Astrocyte (in vitro differentiated cells and primary cell): ENCODE data around the gene CTBP1. TPM values are rescaled to one million over a fixed set of nuclear protein-coding genes. Genes with fewer than 3 reads are reported as not detected.

Experiments
- DNase-seq: peaks from one replicate; pipeline ENCODE4 v3.0.0-alpha.2; 2010; ENCODE audit warnings: low read depth
- FAIRE-seq: peaks from 2 replicates; lab custom pipeline; 2011; peaks lifted over from hg19 to GRCh38; lab: Jason Lieb, UNC
- H2AFZ ChIP-seq: 2 replicates; pipeline ENCODE4 v1.6.0; 2012; ENCODE audit warnings: low read depth, low read length, inconsistent platforms
- H3K27ac ChIP-seq: 2 replicates; pipeline ENCODE4 v1.5.1; 2011; ENCODE audit warnings: low read depth, low read length, inconsistent platforms
- H3K27me3 ChIP-seq: 2 replicates; pipeline ENCODE4 v1.6.0; 2011; ENCODE audit warnings: low read length, inconsistent platforms; ENCODE audit not compliant: insufficient read depth
- H3K36me3 ChIP-seq: 2 replicates; pipeline ENCODE4 v1.5.1; 2011; ENCODE audit warnings: low read length, inconsistent platforms; ENCODE audit not compliant: insufficient read depth
- H3K4me1 ChIP-seq: 2 replicates; pipeline ENCODE4 v1.5.1; 2011; ENCODE audit warnings: low read length, inconsistent platforms; ENCODE audit not compliant: insufficient read depth
- H3K4me2 ChIP-seq: 2 replicates; pipeline ENCODE4 v1.6.0; 2012; ENCODE audit warnings: low read length, inconsistent platforms
- H3K4me3 ChIP-seq: 2 replicates; pipeline ENCODE4 v1.5.1; 2011; ENCODE audit warnings: low read depth, mild to moderate bottlenecking, low read length, inconsistent platforms; ENCODE audit not compliant: insufficient read depth
- H3K79me2 ChIP-seq: 2 replicates; pipeline ENCODE4 v1.6.0; 2012; ENCODE audit warnings: mild to moderate bottlenecking, low read length, inconsistent platforms; ENCODE audit not compliant: insufficient read depth
- H3K9ac ChIP-seq: 2 replicates; pipeline ENCODE4 v1.6.0; 2012; ENCODE audit warnings: mild to moderate bottlenecking, low read length, inconsistent platforms
- H3K9me3 ChIP-seq: 2 replicates; pipeline ENCODE4 v1.5.1; 2012; ENCODE audit warnings: low read depth, mild to moderate bottlenecking, low read length, inconsistent platforms; ENCODE audit not compliant: insufficient read depth
- H4K20me1 ChIP-seq: 2 replicates; pipeline ENCODE4 v1.6.0; 2012; ENCODE audit warnings: low read length, inconsistent platforms; ENCODE audit not compliant: insufficient read depth
- H3K27ac Mint-ChIP-seq: one replicate; pipeline ENCODE4 v1.8.0; 2021; ENCODE audit warnings: mild to moderate bottlenecking, mixed read lengths; ENCODE audit not compliant: unreplicated experiment
- H3K27me3 Mint-ChIP-seq: one replicate; pipeline ENCODE4 v1.8.0; 2021; ENCODE audit warnings: low read depth, mixed read lengths; ENCODE audit not compliant: unreplicated experiment
- H3K36me3 Mint-ChIP-seq: one replicate; pipeline ENCODE4 v1.8.0; 2021; ENCODE audit warnings: low read depth, mixed read lengths; ENCODE audit not compliant: unreplicated experiment
- H3K4me1 Mint-ChIP-seq: one replicate; pipeline ENCODE4 v1.8.0; 2021; ENCODE audit warnings: low read depth, mixed read lengths; ENCODE audit not compliant: unreplicated experiment
- H3K4me3 Mint-ChIP-seq: one replicate; pipeline ENCODE4 v1.8.0; 2021; ENCODE audit warnings: mild to moderate bottlenecking, moderate library complexity, mixed read lengths; ENCODE audit not compliant: unreplicated experiment
- H3K9me3 Mint-ChIP-seq: one replicate; pipeline ENCODE4 v1.8.0; 2021; ENCODE audit warnings: mild to moderate bottlenecking, mixed read lengths; ENCODE audit not compliant: unreplicated experiment
- CTCF ChIP-seq: IDR thresholded peaks from 2 replicates; pipeline ENCODE4 v1.5.1; 2011; ENCODE audit warnings: low read depth, mild to moderate bottlenecking, inconsistent platforms, low read length, moderate library complexity; ENCODE audit not compliant: insufficient read depth
- EZH2 ChIP-seq: IDR thresholded peaks from 2 replicates; pipeline ENCODE4 v1.6.1; 2012; ENCODE audit warnings: mild to moderate bottlenecking, low read length, inconsistent platforms; ENCODE audit not compliant: insufficient read depth
- total RNA-seq: library from RNA; stranded (reverse); gene quantifications from 2 replicates; pipeline ENCODE4 v1.2.1, GENCODE V29; 2021

The CTBP1 gene
- total RNA-seq, 1 donor from 2014 or later: 136 TPM

GRCh38 chr4:1236103-1236641, 12.8 kb downstream of the CTBP1 start:
- H3K79me2 ChIP-seq: peaks cover 74% of the 10 kb centered on the region

DNA sequence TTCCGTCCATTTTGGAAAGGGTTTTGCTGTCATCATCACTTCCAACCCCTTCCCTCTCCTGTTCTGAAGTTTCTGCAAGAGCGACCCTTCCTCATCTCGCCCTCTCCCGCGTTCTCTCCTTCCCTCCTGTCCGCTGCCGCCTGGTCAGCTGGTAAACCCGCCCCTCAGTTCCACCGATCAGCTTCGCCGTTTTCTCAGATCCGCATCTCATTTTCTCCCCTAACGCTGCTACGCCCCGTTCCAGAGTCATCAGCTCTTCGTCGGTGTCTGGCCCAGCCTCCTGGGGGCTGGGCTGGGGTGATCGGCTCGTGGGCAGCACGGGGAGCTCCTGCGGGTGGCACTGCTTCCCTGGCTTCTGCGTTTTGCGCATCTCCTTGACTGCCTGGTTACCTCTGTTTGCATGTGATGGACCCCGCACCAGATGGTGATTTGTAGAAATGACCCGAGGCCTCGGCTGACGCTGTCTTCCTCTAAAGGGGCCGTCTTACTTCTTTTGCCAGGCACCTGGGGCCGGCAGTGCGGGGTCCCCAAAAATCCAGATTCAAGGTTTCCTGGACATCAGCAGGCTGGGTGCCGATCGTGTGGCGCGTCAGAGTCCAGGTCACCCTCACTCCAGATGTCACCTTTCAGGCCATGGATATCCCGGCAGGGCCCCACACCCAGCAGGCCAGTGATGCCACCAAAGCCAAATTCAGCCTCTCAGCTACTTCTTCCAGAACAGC, 13.4 kb downstream of the CTBP1 start:
- Mint-ChIP-seq H3K36me3 (peaks cover 14% of the 10 kb centered on the region), H3K27me3 (no peaks in the 10 kb centered on the region), H3K4me1 (no peaks in the 10 kb centered on the region), H3K4me3 (no peak overlapping the region), H3K9me3 (no peaks in the 10 kb centered on the region), H3K27ac (no peak overlapping the region)
- Histone ChIP-seq H3K4me3 (no peak overlapping the region), H3K27me3 (no peaks in the 10 kb centered on the region), H2AFZ (no peak overlapping the region), H3K36me3 (peaks cover 14% of the 10 kb centered on the region), H3K79me2 (peaks cover 69% of the 10 kb centered on the region), H3K4me1 (peaks cover 12% of the 10 kb centered on the region), H3K4me2 (no peak overlapping the region), H3K27ac (no peak overlapping the region), H4K20me1 (peaks cover 74% of the 10 kb centered on the region), H3K9ac (no peak overlapping the region), H3K9me3 (no peaks in the 10 kb centered on the region)
- FAIRE-seq: no peak
- TF ChIP-seq EZH2: no peak
- TF ChIP-seq CTCF: no peak
- DNase-seq: no peak

More at GRCh38 chr4:1236103-1236641, 12.8 kb downstream of the CTBP1 start:
- peaks cover 14% of the 10 kb centered on the region for H3K36me3 ChIP-seq
- DNase-seq (no peak), FAIRE-seq (no peak)
- H3K4me2 ChIP-seq: no peak overlapping the region
- H4K20me1 ChIP-seq: peaks cover 80% of the 10 kb centered on the region
- no peak overlapping the region for H3K4me3 Mint-ChIP-seq
- TF ChIP-seq CTCF: no peak
- no peak for TF ChIP-seq EZH2
- peaks cover 12% of the 10 kb centered on the region for H3K4me1 ChIP-seq
- H3K9ac ChIP-seq: no peak overlapping the region
- H2AFZ ChIP-seq: no peak overlapping the region
- H3K27ac Mint-ChIP-seq: no peak overlapping the region
- no peak overlapping the region for H3K27ac ChIP-seq
- H3K27me3 ChIP-seq: no peaks in the 10 kb centered on the region
- no peaks in the 10 kb centered on the region for H3K9me3 ChIP-seq
- no peaks in the 10 kb centered on the region for H3K4me1 Mint-ChIP-seq
- no peak overlapping the region for H3K4me3 ChIP-seq
- H3K36me3 Mint-ChIP-seq: peaks cover 15% of the 10 kb centered on the region
- no peaks in the 10 kb centered on the region for H3K9me3 Mint-ChIP-seq
- H3K27me3 Mint-ChIP-seq: no peaks in the 10 kb centered on the region

GRCh38 chr4:1234811-1235292, 14.1 kb downstream of the CTBP1 start:
- Mint-ChIP-seq H3K36me3 (peaks cover 13% of the 10 kb centered on the region), H3K27ac (no peak overlapping the region), H3K27me3 (no peaks in the 10 kb centered on the region), H3K4me1 (no peaks in the 10 kb centered on the region), H3K4me3 (no peak overlapping the region), H3K9me3 (no peaks in the 10 kb centered on the region)
- DNase-seq (no peak), FAIRE-seq (no peak)
- no peak for TF ChIP-seq CTCF
- TF ChIP-seq EZH2: no peak
- H3K79me2 ChIP-seq: peaks cover 67% of the 10 kb centered on the region
- H3K4me2 ChIP-seq: no peak overlapping the region
- H3K4me3 ChIP-seq: no peak overlapping the region
- H4K20me1 ChIP-seq: peaks cover 74% of the 10 kb centered on the region
- H3K9me3 ChIP-seq: no peaks in the 10 kb centered on the region
- H3K27me3 ChIP-seq: no peaks in the 10 kb centered on the region
- H3K4me1 ChIP-seq: peaks cover 12% of the 10 kb centered on the region
- peaks cover 15% of the 10 kb centered on the region for H3K36me3 ChIP-seq
- no peak overlapping the region for H3K27ac ChIP-seq
- H2AFZ ChIP-seq: no peak overlapping the region
- no peak overlapping the region for H3K9ac ChIP-seq
